HG02870 (cell line): ENCODE results near the gene SLC2A2.
"Not testable (repeated sequence)": the region's sequence is repeated elsewhere in the genome, so short reads cannot be mapped to it uniquely, and the experiment has no call there.

Experiments
- ATAC-seq: cut with Tn5 transposase; IDR thresholded peaks from one replicate; pipeline ENCODE4 v1.9.1; 2021; ENCODE audit warnings: mild to moderate bottlenecking, moderate library complexity; ENCODE audit not compliant: unreplicated experiment

Gene SLC2A2

DNA sequence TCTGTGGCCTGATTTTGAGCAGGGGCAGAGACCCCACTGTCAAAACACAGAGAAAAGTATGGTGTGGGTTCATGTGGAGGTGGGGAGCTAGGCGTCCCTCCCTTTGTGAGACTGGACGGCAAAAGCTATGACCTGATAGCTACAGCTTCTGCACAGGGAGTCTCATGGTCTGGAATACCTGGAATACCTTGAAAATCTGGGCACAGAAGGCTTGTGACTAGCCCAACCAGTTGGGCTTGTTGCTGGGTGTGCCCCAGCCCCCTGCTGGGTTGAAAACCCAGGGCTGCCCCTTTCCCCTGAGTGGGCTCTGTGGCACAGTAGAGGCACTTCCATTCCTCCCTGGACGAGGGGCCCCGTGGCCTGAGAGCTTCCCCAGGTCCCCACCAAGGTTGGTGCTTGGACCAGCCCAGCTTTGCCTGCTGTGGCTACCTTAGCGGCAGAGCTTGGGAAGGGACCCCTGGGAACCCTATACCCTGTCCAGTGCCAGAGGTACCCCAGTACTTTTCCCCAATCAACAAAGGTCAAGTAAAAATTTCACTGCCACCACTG is 37.3 kb downstream of the SLC2A2 start:
- ATAC-seq = no peak

DNA sequence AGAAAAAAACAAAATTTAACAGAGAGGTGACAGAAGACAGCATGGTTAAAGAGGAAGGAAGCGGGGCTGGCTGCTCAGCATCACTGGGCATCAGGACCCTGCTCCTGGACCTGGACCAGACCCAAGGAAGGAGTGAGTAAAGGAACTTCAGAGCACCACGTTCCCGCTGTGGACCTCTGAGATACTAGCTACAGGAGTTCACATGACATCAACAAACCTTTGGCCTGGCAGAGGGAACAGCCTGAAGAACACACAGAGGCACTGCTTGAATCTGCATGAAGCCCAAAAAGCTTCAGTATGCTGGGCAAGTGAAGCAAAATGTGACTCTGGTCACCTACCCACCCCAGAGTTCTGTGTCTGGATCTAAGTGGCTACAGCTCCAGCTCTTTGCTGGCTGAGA is 38.1 kb downstream of the SLC2A2 start:
- ATAC-seq = no peak

DNA sequence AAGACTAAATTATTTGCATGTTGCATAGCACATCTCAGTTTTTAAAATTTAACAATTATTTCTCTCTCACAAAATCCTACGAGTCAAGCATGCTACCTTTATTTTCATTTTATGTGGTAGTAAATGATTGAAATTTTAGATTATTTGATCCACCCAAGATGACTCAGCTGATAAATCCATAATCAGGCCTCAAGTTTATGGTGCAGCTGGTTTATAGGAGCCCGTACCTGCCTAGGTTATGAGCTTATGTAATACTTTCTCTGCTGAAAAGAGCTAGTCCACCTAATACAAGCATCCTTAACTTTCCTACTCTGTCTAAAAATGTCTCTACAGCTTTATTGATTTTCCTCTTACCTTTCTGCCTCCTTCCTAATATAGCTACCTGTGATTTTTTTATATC is 41.2 kb downstream of the SLC2A2 start:
- ATAC-seq = no peak

DNA sequence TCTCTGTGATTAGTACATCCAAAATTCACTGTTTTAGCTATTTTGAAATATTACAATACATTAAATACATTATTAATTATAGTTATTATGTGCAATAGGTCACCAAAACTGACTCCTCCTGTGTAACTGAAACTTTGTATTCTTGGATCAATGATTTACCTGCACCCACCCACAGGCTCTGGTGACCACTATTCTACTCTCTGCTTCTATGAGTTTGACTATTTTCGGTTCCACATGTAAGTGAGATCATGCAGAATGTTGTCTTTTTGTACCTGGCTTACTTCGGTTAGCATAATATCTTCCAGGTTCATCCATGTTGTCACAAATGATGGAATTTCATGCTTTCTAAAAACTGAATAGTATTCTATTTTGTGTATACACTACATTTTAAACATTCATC is 43.8 kb downstream of the SLC2A2 start:
- ATAC-seq = peak; percentile 85

DNA sequence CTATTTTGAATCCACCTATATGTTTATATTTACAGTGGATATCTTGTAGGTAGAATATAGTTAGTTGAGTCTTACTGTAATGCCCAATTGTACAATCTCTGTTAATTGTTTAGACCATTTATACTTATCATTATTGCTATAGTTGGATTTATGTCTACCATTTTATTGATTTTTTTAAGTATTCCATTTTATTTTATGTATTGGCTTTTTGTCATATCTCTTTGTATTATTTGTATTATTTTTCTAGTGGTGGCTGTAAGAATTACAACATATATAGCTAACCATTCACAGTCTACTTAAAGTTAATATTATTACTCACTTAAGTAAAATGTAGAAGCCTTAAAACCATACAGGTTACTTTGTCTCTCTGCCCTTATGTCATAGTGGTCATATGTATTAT is 46.1 kb downstream of the SLC2A2 start:
- no peak for ATAC-seq

DNA sequence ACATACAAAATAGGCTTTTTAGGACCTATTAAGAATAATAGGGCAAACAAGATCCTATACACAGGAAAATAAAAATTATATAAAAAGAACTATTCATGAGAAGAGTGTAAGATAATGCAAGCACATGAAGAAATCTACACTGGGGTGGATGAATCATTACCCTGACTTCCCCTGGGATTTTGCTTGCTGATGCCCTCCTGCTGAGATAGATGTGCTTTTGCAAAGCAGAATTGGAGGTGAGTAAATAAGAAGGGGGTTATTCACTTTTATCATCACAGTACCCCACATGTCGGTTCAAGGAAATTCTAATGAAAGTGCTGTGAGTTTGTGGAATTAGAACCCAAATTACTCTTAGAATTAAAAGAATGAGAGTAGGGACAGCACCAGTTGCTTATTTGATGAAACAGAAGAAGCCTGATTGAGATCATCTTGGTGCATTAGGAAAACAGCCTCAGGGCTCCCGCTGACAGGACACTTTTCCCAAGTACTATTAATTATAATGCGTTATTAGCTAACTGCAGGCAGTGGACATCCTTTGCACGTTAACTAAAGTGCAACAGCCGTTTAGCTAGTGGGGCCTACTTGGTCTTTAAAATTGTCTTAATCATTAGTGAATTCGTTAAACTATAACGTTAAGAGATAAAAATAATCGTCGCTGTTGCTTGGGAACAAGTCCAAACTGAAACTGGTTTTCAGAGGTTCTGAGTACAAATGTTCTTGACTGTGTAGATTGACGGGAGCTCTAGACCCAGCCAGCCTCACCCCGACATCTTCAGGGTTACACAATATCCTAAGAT is 48.4 kb downstream of the SLC2A2 start:
- no peak for ATAC-seq

DNA sequence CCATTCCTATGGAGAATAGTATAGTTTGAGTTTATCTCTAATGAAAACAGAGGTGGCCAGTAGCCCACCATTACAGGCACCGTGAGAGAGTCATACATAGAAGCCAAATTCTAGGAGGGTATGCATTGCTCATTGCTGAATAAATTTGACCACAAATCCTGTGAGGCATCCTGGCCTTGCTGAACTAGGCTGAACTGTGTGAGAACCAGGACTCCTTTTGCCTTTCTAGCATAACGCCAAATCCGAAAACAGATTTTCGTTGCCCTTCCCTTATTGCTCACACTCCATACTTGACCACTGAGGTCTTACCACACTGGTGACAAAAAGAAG is 50.4 kb downstream of the SLC2A2 start:
- no peak for ATAC-seq

DNA sequence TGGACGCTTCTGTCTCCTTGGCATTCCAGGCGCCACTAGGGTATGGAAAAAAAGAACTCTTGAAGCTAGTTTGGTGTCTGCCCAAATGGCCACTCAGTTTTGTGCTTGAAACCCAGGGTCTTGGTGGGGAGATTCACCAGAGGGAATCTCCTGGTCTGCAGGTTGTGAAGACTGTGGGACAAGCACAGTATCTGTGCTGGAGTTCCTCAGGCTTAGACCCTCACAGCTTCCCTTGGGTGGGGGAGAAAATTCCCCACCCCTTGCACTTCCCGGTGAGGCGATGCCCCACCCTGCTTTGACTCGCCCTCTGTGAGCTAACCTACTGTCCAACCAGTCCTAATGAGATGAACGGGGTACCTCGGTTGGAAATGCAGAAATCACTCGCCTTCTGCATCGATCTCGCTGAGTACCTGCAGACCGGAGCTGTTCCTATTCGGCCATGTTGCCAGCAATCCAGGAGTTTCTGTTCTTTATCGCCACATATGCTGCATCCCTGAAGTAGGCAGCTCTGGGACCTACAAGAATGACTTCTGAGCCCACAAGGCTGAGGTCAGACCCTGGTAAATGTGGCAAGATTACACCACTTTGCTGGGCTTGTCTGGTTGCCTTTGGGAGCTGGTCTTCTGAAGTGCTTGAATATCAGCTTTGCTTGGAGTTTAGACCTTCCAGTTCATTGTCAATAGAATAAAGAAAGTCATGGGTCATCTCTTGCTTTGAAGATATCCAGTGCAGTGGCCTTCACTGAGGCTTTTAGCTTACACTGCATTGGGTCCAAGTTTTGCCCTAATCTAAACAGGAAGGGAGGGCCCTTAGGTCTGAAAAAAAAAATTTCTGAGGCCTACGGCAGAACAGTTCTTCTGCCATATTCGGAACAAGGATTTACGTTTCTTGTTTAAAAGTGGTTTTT is 51.0 kb downstream of the SLC2A2 start:
- ATAC-seq = no peak

DNA sequence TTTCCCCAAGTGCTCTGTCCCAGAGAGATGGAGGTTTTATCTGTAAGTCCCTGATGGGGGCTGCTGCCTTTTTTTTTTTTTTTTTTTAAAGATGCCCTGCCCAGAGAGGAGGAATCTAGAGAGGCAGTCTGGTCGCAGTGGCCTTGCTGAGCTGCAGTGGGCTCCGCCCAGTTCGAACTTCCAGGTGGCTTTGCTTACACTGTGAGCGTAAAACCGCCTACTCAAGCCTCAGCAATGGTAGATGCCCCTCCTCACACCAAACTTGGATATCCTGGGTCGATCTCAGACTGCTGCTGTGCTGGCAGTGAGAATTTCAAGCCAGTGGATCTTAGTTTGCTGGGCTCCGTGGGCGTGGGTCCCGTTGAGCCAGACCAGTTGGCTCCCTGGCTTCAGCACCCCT is 51.6 kb downstream of the SLC2A2 start:
- ATAC-seq = no peak

DNA sequence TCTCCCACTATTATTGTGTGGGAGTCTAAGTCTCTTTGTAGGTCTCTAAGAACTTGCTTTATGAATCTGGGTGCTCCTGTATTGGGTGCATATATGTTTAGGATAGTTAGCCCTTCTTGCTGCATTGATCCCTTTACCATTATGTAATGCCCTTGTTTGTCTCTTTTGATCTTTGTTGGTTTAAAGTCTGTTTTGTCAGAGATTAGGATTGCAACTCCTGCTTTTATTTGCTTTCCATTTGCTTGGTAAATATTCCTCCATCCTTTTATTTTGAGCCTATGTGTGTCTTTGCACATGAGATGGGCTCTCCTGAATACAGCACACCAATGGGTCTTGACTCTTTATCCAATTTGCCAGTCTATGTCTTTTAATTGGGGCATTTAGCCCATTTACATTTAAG is 53.6 kb downstream of the SLC2A2 start:
- not testable (repeated sequence) for ATAC-seq

DNA sequence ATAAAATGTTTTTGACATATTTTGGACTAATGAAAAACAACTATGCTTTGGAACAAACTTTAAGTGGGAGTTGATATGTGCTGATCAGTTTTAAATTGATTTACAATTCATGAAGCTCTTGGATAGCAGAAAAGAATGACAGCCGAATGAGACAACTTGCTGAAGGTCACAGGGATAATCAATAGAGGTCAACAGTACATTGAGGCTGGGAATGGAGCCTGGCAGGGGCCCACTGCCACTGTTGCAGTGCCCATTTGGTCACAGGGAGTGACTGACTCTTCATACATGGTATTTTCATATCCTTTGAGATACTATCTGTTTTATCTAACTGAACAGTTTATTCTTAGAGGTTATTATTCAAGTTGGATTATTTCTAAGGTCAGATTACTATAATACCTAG is 59.4 kb downstream of the SLC2A2 start:
- no peak for ATAC-seq

DNA sequence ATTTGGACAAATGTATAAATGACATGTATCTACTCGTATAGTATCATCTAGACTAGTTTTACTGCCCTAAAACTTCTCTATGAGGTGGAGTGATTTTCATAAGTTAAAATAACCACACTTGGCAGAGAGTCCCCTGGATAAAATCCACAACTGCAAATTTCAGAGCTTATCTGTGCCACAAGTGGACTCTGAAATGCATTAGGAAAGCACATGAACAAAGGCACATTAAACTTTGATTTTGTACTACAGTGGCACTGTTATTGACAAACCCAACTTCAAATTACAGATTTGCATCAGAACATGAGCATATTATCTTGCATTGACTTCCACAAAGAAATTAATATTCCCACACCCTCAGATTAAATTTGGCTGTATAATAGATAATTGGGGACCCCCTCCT is 60.0 kb downstream of the SLC2A2 start:
- ATAC-seq = no peak

DNA sequence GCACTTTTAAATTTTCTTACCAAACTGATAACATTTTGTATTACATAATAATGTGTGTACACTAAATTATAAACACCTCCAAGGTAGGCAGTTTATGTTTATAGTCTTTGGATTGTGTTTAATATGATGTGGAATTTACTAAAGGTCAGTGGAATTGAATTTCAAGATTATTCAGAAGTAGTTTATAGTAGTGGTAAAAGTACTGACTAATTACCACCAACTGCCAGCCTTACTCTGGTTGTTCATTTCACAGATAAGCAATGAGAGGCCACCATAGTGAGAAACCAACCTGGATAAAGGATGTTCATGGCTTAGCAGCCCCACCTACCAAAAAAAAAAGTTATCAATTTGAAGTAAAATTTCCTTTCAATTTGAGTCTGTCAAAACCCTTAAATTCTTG is 64.1 kb downstream of the SLC2A2 start:
- no peak for ATAC-seq

DNA sequence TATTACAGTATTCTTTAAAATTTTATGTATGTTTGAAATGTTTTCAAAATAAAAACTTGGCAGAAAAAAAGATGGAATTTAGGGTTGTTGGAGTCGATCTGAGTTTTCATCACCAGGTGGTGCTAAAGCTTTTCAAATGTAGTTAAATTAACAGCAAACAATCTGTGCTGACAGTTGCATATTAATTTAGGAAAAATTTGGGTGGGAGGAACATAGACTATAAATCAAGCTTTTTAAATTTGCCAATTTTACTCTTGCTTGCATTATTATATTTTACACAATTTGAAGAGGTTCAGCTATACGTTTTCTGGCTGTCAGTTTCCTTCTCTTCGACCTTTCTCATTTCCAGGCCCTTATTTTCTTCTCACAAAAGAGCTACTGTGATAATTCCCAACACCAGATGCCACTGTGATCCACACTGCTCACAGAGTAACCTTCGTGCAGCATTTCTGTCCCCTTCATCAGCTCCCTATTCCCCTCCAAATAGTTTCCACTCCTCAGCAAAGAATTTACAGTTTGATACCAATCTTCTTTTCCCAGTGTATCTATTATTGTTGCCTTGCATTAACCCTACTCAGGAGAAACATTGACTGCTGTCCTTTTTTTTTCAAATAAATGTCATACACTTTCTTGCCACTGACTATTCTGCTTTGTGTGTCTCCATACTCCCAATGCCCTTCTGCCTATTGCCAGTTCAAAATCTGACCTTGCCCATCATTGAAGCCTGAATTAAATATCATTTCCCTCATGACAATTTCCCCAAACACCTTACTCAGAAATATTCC is 64.7 kb downstream of the SLC2A2 start:
- ATAC-seq = no peak

DNA sequence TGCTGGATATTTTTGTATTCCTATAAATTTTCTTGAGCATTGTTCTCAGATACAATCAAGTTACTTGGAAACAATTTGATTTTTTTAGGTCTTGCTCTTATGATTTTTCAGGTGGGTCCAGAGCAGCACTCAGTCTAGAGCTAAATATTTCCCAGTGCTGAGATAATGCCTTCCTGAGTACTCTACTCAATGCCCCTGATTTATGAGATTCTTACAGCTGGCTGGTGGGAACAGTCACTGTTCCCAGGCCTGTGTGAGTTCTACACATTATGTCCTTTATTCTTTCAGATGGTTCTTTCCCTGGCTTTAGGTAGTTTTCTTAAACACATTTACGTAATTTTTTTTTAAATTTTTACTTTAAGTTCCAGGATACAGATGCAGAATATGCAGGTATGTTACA is 67.1 kb downstream of the SLC2A2 start:
- ATAC-seq = no peak

DNA sequence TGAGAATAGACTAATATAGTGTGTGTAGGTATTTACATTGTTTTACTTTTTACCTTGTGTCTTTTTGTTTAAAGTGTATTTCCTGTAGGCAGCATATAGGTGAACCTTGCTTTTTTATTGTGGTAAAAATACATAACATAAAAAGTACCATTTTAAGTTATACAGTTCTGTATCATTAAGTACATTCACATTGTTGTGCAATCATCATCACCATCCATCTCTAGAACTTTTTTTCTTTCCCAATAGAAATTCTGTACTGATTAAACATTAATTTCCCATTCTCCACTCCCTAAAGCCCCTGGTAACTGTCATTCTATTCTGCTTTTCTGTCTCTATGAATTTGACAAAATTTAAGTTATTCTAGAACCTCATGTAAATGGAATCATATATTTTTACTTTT is 69.9 kb downstream of the SLC2A2 start:
- ATAC-seq = no peak

DNA sequence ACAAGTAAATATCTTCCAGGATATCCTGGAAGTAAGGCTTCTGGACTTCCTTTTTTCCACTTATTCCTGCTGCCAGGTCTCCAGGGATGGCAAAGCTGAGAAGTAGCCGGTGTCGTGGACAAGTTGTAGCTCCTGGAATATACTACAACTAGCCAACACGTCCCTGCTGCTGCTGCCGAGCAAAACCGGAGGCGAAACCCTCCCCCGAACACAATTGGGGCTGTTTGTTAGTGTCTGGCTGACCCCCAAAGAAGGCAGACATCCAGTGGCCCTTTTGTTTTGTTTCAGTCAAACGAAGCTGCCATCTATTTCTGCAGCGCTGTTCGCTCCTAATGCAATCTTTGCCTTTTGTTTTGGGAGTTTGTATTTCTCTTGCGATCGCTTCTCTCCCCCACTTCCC is 72.8 kb downstream of the SLC2A2 start:
- ATAC-seq = no peak

DNA sequence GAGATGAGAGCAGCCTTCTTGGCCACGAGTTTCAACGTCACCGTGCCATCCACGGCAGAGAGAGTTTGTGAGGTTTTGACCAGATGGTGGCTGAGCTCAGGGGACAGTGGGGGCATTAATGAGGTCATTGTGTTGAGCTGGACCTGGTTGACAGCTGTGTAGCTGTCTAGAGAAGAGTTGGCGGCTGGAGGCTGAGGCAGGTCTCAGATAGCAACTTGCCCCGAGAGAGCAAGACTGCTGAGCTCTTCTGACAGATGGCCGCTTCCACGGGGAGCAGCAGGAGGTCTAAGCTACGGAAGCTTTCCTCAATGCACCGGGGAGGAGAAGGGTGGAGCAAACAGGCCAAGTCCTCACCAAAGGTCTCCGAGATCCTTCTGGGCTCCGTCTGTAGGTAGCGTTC is 73.3 kb downstream of the SLC2A2 start:
- ATAC-seq = no peak

DNA sequence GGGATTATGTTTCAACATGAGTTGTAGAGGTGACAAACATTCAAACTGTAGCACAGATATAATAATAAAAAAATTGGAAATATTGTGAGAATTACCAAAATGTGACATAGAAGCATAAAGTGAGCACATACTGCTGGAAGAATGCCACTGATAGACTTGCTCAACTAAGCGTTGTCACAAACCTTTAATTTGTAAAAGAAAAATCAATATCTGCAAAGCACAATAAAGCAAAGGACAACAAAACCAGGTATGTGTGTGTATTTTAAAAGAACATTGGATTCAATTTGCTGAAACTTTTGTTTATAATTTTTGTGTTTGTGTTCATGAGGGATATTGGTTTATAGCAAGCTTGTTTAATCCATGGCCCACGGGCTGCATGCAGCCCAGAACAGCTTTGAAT is 77.3 kb downstream of the SLC2A2 start:
- ATAC-seq = no peak

DNA sequence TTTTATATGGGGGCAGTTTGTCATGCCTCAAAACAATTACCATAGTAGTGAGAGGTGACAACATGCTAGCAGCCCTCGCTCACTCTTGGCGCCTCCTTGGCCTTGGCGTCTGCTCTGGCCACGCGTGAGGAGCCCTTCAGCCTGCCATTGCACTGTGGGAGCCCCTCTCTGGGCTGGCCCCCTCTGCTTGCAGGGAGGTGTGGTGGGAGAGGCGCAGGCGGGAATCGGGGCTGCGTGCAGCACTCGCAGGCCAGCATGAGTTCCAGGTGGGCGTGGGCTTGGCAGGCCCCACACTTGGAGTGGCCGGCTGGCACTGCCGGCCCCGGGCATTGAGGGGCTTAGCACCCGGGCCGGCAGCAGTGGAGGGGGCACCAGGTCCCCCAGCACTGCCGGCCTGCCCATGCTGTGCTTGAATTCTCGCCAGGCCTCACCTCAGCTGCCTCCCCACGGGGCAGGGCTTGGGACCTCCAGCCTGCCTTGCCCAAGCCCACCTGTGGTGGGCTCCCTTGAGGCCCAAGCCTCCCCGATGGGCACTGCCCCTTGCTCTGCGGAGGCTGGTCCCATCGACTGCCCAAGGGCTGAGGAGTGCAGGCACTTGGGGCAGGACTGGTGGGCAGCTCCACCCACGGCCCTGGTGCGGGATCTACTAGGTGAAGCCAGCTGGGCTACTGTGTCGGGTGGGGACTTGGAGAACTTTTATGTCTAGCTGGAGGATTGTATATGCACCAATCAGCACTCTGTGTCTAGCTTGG is 79.3 kb downstream of the SLC2A2 start:
- ATAC-seq = no peak
